Amygdala (tissue), 56 donors: Measurements from ENCODE around the gene PTP4A2.
"Not testable (repeated sequence)": the region's sequence is repeated elsewhere in the genome, so short reads cannot be mapped to it uniquely, and the experiment has no call there.

Experiments used
- DNase-seq, 56 donors: peaks; one replicate each; lab custom pipeline; 2025; lab: John Stamatoyannopoulos, UW

PTP4A2 gene

GRCh38 chr1:31897526-31898100 is 40.6 kb downstream of the PTP4A2 start:
- no peak for DNase-seq

- not testable (repeated sequence) for DNase-seq
Measured at GRCh38 chr1:31895474-31896198, 42.5 kb downstream of the PTP4A2 start.

- DNase-seq = no peak
Measured at GRCh38 chr1:31891280-31891679, 46.9 kb downstream of the PTP4A2 start.

- DNase-seq = no peak
Measured at GRCh38 chr1:31888291-31888690, 49.9 kb downstream of the PTP4A2 start.

- DNase-seq = no peak
Measured at GRCh38 chr1:31886866-31887265, 51.3 kb downstream of the PTP4A2 start.

- DNase-seq = no peak
Measured at GRCh38 chr1:31885851-31886250, 52.3 kb downstream of the PTP4A2 start.

GRCh38 chr1:31883357-31883942 is 54.7 kb downstream of the PTP4A2 start:
- DNase-seq = no peak

- no peak for DNase-seq
Measured at GRCh38 chr1:31881688-31882000, 56.5 kb downstream of the PTP4A2 start.

GRCh38 chr1:31880957-31881687 is 57.0 kb downstream of the PTP4A2 start:
- no peak for DNase-seq

- DNase-seq = no peak
Measured at GRCh38 chr1:31879981-31880608, 58.1 kb downstream of the PTP4A2 start.

- no peak for DNase-seq
Measured at GRCh38 chr1:31878058-31878457, 60.1 kb downstream of the PTP4A2 start.

GRCh38 chr1:31877544-31877943 is 60.6 kb downstream of the PTP4A2 start:
- DNase-seq = no peak

- no peak for DNase-seq
Measured at GRCh38 chr1:31875636-31876236, 62.4 kb downstream of the PTP4A2 start.

- DNase-seq = no peak
Measured at GRCh38 chr1:31874942-31875341, 63.2 kb downstream of the PTP4A2 start.

- DNase-seq = no peak
Measured at GRCh38 chr1:31872658-31873636, 65.2 kb downstream of the PTP4A2 start.

- DNase-seq = no peak
Measured at GRCh38 chr1:31871703-31872102, 66.5 kb downstream of the PTP4A2 start.

GRCh38 chr1:31870086-31870736 is 68.0 kb downstream of the PTP4A2 start:
- no peak for DNase-seq

GRCh38 chr1:31869449-31869848 is 68.7 kb downstream of the PTP4A2 start:
- DNase-seq = no peak

- no peak for DNase-seq
Measured at GRCh38 chr1:31868862-31869261, 69.3 kb downstream of the PTP4A2 start.
